HPDE6-E6E7 (cell line): Measurements from ENCODE around the gene KBTBD8.

Experiments
- DNase-seq: peaks from one replicate; pipeline ENCODE4 v3.0.0; 2011; ENCODE audit warnings: missing footprints; ENCODE audit errors: extremely low spot score

The KBTBD8 gene

GRCh38 chr3:66997560-66998112, 471 bp upstream of the KBTBD8 start:
- DNase-seq: no peak

GRCh38 chr3:66998904-66999235, 763 bp downstream of the KBTBD8 start:
- DNase-seq: no peak

DNA sequence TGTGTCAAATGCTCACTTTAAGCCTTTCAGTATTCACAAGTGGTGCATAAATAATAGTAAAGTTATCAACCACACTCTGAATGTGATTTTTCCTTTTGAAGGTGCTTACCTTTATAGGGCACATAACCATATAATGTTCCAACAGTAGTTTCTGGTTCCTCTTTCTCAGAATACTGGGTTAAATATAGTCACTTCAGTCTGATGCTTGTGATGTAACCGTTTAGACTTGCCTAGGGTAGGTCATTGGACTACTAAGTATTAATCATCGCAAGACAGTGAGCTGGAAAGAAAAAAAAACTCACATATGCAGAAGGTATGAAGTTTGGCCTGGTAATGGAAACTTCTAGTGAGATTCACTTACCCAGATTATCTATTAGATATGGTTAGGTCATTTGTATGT, 1.9 kb downstream of the KBTBD8 start:
- peak; percentile 26 for DNase-seq

DNA sequence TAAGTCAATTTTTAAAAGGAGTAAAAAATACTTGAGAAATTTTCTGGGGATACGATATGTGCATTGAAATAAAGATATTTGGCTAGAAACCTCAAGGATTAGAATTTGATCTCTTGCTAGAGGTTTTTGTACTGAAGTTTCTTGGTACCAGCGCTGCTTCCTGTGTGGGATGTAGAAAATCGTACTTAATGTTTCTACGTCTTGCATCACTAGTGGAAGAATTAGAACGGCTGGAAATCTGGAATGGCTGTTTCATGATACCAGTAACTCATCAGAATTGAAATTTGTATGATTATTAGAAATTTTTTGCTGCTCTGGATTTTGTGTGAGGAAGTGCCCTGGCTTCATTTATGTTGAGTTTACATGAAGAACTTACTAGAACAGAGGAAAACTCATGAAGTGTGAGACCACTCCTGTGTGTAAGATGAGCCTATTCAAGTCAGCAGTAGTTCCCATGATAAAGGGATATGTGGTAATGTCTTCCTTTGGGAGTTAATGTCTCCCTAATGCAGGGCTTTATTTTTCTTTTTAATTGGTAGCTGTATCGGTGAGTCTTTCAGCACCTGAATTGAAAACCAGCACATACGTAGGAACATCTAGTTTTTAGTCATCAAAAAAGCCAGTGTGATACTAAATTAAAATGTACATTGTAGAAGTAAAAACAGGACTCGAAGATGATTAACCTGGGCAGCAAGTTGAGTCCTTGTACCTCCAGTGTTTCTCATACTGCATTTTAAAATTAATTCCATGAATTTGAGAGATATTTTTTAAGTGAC, 3.2 kb downstream of the KBTBD8 start:
- DNase-seq: no peak

DNA sequence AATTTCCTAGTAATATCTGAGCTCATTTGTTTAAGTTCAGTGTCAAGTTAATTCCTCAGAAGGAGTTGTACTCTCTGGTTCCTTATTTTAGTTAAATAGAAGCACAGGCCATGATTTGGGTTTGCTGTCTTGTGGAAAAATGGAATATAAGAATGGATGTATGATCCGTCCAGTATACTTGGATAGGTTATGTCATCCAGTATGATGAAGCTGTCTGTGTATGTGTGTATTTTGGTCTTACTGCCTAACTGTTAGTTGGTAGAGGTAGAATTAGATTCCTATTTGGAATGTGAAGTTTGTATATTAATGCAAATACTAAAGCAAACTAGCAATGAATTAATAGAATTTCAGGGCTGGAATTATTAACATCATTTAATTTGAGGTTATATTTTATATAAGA, 7.9 kb downstream of the KBTBD8 start:
- no peak for DNase-seq

DNA sequence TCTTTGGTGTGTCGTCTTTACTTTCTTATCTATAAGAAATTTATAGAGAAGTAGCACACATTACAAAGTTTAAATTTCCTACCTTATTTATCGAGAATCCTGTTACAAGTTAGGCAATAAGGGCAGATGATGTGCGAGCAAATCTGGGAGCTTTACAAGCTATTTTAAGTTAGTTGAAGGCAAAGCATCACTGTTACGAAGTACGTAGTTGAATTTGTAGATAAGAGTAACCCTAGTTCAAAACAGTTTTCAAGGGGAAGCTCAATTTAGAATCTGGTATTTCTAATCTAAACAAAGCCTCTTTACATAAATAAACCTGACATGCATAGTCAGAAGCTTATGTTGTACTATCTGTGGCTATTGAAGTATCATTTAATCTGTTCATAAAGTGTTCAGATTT, 8.4 kb downstream of the KBTBD8 start:
- DNase-seq: no peak

- no peak for DNase-seq
These were observed 10.3 kb downstream of the KBTBD8 start for GRCh38 chr3:67008388-67008787.

- no peak for DNase-seq
These were observed 11.6 kb downstream of the KBTBD8 start for GRCh38 chr3:67009716-67010115.

- DNase-seq: no peak
These were observed 13.5 kb downstream of the KBTBD8 start for GRCh38 chr3:67011414-67012131.

GRCh38 chr3:67012564-67012963, 14.5 kb downstream of the KBTBD8 start:
- no peak for DNase-seq

GRCh38 chr3:67015702-67016484, 17.8 kb downstream of the KBTBD8 start:
- DNase-seq: no peak

- DNase-seq: no peak
These were observed 18.5 kb downstream of the KBTBD8 start for GRCh38 chr3:67016522-67017080.

DNA sequence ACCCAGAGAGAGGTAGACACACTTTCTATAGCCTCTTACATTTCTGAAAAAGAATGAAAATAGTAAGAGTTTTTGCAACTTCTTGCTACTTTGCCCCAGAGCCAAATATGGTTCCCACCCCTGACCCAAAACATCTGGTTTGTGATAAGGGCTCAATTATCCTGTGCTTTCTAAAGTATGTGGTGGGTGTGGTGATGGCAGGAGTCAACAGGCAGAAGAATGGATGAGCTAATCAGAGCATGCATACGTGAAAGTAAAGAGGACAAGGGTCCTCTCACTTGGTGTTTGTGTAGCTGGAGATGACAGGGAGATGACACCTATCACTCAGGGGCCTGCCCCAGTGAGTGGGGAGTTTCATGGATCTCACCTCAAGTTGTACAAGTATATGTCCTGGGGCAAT, 19.1 kb downstream of the KBTBD8 start:
- no peak for DNase-seq

DNA sequence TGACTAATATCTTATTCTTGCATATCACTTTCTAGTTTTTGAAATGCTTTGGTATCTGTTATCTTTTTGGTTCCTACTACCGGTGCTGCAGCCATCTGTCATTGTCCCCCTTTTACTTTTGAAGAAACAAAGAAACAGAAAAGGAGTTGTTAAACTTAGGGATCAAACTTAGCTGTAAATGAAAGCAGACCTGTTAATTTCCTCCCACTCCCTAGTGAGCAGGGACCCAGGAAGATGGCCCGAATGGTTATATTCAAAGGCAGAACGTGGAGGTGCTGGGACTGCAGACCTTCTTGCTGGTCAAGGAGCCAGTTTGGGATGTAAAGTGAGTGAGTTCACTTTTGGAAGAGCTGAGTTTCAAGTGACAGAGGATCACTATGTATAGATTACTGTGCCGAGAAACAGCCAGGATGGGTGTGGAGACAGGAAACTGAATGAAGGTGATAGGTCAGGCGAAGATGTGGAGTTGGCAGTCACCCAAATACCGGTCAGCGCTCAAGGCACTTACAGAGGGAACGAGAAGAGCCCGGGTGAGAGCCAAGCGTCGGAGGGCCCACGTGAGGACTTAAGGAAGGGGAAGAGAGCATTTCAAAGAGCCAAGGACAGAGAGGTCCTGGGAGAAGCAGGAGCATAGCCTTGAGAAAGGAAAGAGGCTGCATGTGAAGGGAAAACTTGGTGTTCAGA, 20.1 kb downstream of the KBTBD8 start:
- peak; percentile 2 for DNase-seq

- DNase-seq: no peak
These were observed 20.9 kb downstream of the KBTBD8 start for GRCh38 chr3:67018789-67019526.

DNA sequence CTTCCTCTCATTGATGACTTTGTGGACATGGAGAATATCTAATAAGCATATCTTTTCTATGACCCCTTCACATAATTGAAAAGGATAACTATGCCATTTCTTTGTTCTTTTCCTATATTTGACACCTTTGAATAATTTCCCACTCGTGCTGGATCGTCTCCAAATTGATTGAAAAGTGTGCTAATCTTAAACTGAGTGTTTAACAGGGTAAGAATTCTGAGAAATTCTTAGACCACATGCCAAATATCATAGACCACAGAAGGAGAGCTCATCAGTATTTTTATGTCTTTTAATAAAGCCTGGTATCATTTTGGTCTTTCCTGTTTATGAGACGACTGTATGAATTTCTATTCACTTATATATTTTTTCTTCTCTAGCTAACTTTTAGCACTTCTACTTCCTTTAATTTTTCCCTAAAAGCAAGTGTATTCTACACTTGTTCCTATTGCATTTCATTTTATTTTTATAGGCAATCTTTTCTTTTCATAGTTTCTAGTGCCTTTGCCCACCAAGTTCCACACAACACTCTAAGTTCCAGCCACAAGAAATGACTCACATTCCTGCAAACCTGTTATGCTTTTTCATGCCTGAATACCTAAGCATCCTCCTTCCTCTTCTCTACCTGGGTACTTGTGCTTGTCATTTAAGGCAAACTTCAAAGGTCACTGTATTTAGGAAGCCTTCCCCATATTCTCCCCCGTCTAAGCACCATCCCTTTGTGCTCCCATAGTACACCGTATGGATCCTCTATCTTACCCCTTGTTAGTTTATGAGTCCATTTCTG, 30.1 kb downstream of the KBTBD8 start:
- no peak for DNase-seq

GRCh38 chr3:67030785-67031740, 33.0 kb downstream of the KBTBD8 start:
- no peak for DNase-seq

- DNase-seq: no peak
These were observed 33.9 kb downstream of the KBTBD8 start for GRCh38 chr3:67031986-67032385.

- no peak for DNase-seq
These were observed 35.0 kb downstream of the KBTBD8 start for GRCh38 chr3:67033079-67033478.
